H9 (cell line): ENCODE measurements around the gene PIGW. TPM values are rescaled to one million over a fixed set of nuclear protein-coding genes. Genes with fewer than 3 reads are reported as not detected.

Experiments used
- DNase-seq: peaks from one replicate; pipeline ENCODE4 v3.0.0-alpha.2; 2017
- H2AFZ ChIP-seq: one replicate; pipeline ENCODE4 v1.6.1; 2013; ENCODE audit warnings: mild to moderate bottlenecking, low read length, control low read depth, moderate library complexity
- H2AK5ac ChIP-seq: 2 replicates; pipeline ENCODE4 v1.6.1; 2013; ENCODE audit warnings: low read length, control low read depth, mixed read lengths; ENCODE audit not compliant: insufficient read length
- H2BK120ac ChIP-seq: one replicate; pipeline ENCODE4 v1.6.1; 2013; ENCODE audit warnings: low read depth, mild to moderate bottlenecking, low read length, control low read depth, inconsistent platforms; ENCODE audit not compliant: poor library complexity, severe bottlenecking
- H2BK12ac ChIP-seq: 2 replicates; pipeline ENCODE4 v1.6.1; 2013; ENCODE audit warnings: low read length, control low read depth, mixed read lengths, low read depth; ENCODE audit not compliant: insufficient read length
- H2BK15ac ChIP-seq: 2 replicates; pipeline ENCODE4 v1.6.1; 2013; ENCODE audit warnings: low read depth, low read length, control low read depth
- H2BK20ac ChIP-seq: one replicate; pipeline ENCODE4 v1.6.1; 2013; ENCODE audit warnings: low read depth, mild to moderate bottlenecking, low read length, control low read depth, inconsistent platforms; ENCODE audit not compliant: poor library complexity, severe bottlenecking
- H2BK5ac ChIP-seq: 2 replicates; pipeline ENCODE4 v1.6.1; 2013; ENCODE audit warnings: low read length, control low read depth, mixed read lengths; ENCODE audit not compliant: insufficient read length
- H3K14ac ChIP-seq: 2 replicates; pipeline ENCODE4 v1.6.1; 2013; ENCODE audit warnings: low read length, control low read depth; ENCODE audit not compliant: insufficient read depth
- H3K18ac ChIP-seq: 2 replicates; pipeline ENCODE4 v1.6.1; 2013; ENCODE audit warnings: low read depth, mild to moderate bottlenecking, mixed read lengths, low read length, control low read depth; ENCODE audit not compliant: insufficient read length
- H3K23ac ChIP-seq: 2 replicates; pipeline ENCODE4 v1.6.1; 2013; ENCODE audit warnings: low read length, control low read depth, mixed read lengths, low read depth; ENCODE audit not compliant: insufficient read length
- H3K23me2 ChIP-seq: 2 replicates; pipeline ENCODE4 v1.6.1; 2013; ENCODE audit warnings: low read depth, mild to moderate bottlenecking, mixed read lengths, low read length, control low read depth; ENCODE audit not compliant: insufficient read length, poor library complexity, severe bottlenecking
- H3K27ac ChIP-seq: 2 replicates; pipeline ENCODE4 v1.5.1; 2013; ENCODE audit warnings: low read length, control low read depth, mixed read lengths, low read depth; ENCODE audit not compliant: insufficient read length
- H3K27me3 ChIP-seq: 2 replicates; pipeline ENCODE4 v1.6.1; 2013; ENCODE audit warnings: low read length, control low read depth, inconsistent platforms; ENCODE audit not compliant: insufficient read depth
- H3K4ac ChIP-seq: 2 replicates; pipeline ENCODE4 v1.6.1; 2013; ENCODE audit warnings: low read depth, mild to moderate bottlenecking, control low read depth, inconsistent platforms, low read length, moderate library complexity
- H3K4me1 ChIP-seq: 2 replicates; pipeline ENCODE4 v1.6.1; 2013; ENCODE audit warnings: low read length, control low read depth, inconsistent platforms; ENCODE audit not compliant: insufficient read depth
- H3K4me2 ChIP-seq: 2 replicates; pipeline ENCODE4 v1.6.1; 2013; ENCODE audit warnings: low read length, control low read depth, mixed read lengths; ENCODE audit not compliant: insufficient read length, insufficient read depth
- H3K56ac ChIP-seq: 2 replicates; pipeline ENCODE4 v1.6.1; 2013; ENCODE audit warnings: low read depth, mild to moderate bottlenecking, mixed read lengths, low read length, control low read depth; ENCODE audit not compliant: insufficient read length
- H3K79me1 ChIP-seq: 2 replicates; pipeline ENCODE4 v1.6.1; 2013; ENCODE audit warnings: low read depth, mild to moderate bottlenecking, moderate library complexity, low read length, control low read depth, inconsistent platforms; ENCODE audit not compliant: insufficient read depth, poor library complexity, severe bottlenecking
- H3K79me2 ChIP-seq: 2 replicates; pipeline ENCODE4 v1.6.1; 2013; ENCODE audit warnings: low read length, control low read depth, inconsistent platforms; ENCODE audit not compliant: insufficient read depth
- H3K9ac ChIP-seq: 2 replicates; pipeline ENCODE4 v1.6.1; 2013; ENCODE audit warnings: low read length, control low read depth, mixed read lengths; ENCODE audit not compliant: insufficient read length; ENCODE audit errors: extremely low read depth
- H3K9me3 ChIP-seq: one replicate; pipeline ENCODE4 v1.6.1; 2013; ENCODE audit warnings: low read depth, low read length, inconsistent platforms; ENCODE audit not compliant: control insufficient read depth
- H3T11ph ChIP-seq: one replicate; pipeline ENCODE4 v1.6.1; 2013; ENCODE audit warnings: mild to moderate bottlenecking, low read length, control low read depth, inconsistent platforms
- H4K20me1 ChIP-seq: one replicate; pipeline ENCODE4 v1.6.1; 2013; ENCODE audit not compliant: control insufficient read depth, insufficient read length, insufficient read depth
- H4K5ac ChIP-seq: 2 replicates; pipeline ENCODE4 v1.6.1; 2013; ENCODE audit warnings: low read depth, mild to moderate bottlenecking, mixed read lengths, low read length, control low read depth; ENCODE audit not compliant: insufficient read length
- H4K8ac ChIP-seq: replicated peaks from 2 replicates; pipeline ENCODE4 v1.6.1; 2013; ENCODE audit warnings: low read length, control low read depth, mixed read lengths, low read depth; ENCODE audit not compliant: insufficient read length
- H4K91ac ChIP-seq: 2 replicates; pipeline ENCODE4 v1.6.1; 2013; ENCODE audit warnings: low read depth, mild to moderate bottlenecking, moderate library complexity, mixed read lengths, low read length, control low read depth; ENCODE audit not compliant: insufficient read length
- H3K27ac Mint-ChIP-seq, 3 experiments: 2 replicates in 2 of 3; 3 replicates in 1 of 3; pipeline ENCODE4 v1.8.0; 2020 to 2021; ENCODE audit warnings: mixed read lengths in 3 of 3, mild to moderate bottlenecking in 1 of 3, moderate library complexity in 1 of 3
- H3K27me3 Mint-ChIP-seq: 2 replicates; pipeline ENCODE4 v1.8.0; 2021; ENCODE audit warnings: low read depth, mild to moderate bottlenecking, moderate library complexity, mixed read lengths
- H3K36me3 Mint-ChIP-seq, 3 experiments: 2 replicates in 2 of 3; 3 replicates in 1 of 3; pipeline ENCODE4 v1.8.0; 2020 to 2021; ENCODE audit warnings: low read depth in 3 of 3, mixed read lengths in 3 of 3; ENCODE audit not compliant: insufficient read depth in 1 of 3
- H3K4me1 Mint-ChIP-seq, 2 experiments: 2 replicates each; pipeline ENCODE4 v1.8.0; 2020; ENCODE audit warnings: mixed read lengths in 2 of 2
- H3K4me3 Mint-ChIP-seq, 2 experiments: 2 replicates in 1 of 2; 3 replicates in 1 of 2; pipeline ENCODE4 v1.8.0; 2020 to 2021; ENCODE audit warnings: mild to moderate bottlenecking in 2 of 2, mixed read lengths in 2 of 2, moderate library complexity in 1 of 2
- H3K9me3 Mint-ChIP-seq, 2 experiments: 2 replicates in 1 of 2; 3 replicates in 1 of 2; pipeline ENCODE4 v1.8.0; 2020; ENCODE audit warnings: mild to moderate bottlenecking in 2 of 2, mixed read lengths in 2 of 2, moderate library complexity in 1 of 2
- CTCF ChIP-seq: fragments of 200-600 bp; sonication (generic); conservative IDR thresholded peaks from 3 replicates; pipeline ENCODE4 v1.8.0; 2021; ENCODE audit warnings: antibody characterized with exemption, mild to moderate bottlenecking
- WGBS: extraction: QIAGEN DNeasy Blood & Tissue Kit; methylation state at CpG from one replicate; pipeline ENCODE4 v1.1.7; 2013; ENCODE audit warnings: missing lambda C conversion rate, low lambda C conversion rate, mixed read lengths; ENCODE audit not compliant: insufficient read length; ENCODE audit errors: extremely low coverage; 5-methylcytosine and 5-hydroxymethylcytosine counted together
- total RNA-seq: library from RNA; stranded (reverse); gene quantifications from 2 replicates; pipeline ENCODE4 v1.2.1, GENCODE V29; 2021

PIGW gene
- total RNA-seq, 1 experiment from 2014 or later = 26.2 TPM

GRCh38 chr17:36486204-36487194 is 48.3 kb upstream of the PIGW start, which contains the start of gene ZNHIT3:
Gene ZNHIT3 (plus strand): TSS chr17:36486681. CDS start chr17:36486700, 19 bp downstream.
- H3K79me1 ChIP-seq = no peaks in the 10 kb centered on the region
- H3K23me2 ChIP-seq = peaks cover 4% of the 10 kb centered on the region
- H4K8ac ChIP-seq = no peak within 1 kb of the TSS
- Mint-ChIP-seq H3K9me3 (peaks cover 6 to 7% of the 10 kb centered on the region in 2 experiments; a peak in 4 of 5 replicates), H3K27ac (peak within 1 kb of the TSS; percentile 96 to 99 (median 98)), H3K36me3 (peaks cover 5 to 22% (median 19%) of the 10 kb centered on the region in 3 experiments), H3K27me3 (peaks cover 34% of the 10 kb centered on the region), H3K4me1 (peaks cover 19 to 28% of the 10 kb centered on the region in 2 experiments), H3K4me3 (peak within 1 kb of the TSS; percentile 99 to 100)
- peak within 1 kb of the TSS; percentile 0 for H2AFZ ChIP-seq
- no peak within 1 kb of the TSS for H3K23ac ChIP-seq
- peak; percentile 96 for DNase-seq
- H2BK120ac ChIP-seq = no peak within 1 kb of the TSS
- no peak within 1 kb of the TSS for H3K56ac ChIP-seq
- no peak within 1 kb of the TSS for H2BK15ac ChIP-seq
- no CpG with 5 or more reads among the region's 73 CpGs for WGBS
- no peak within 1 kb of the TSS for H2AK5ac ChIP-seq
- peaks cover 9% of the 10 kb centered on the region; the same call in 1 of the 2 replicates for H3K27me3 ChIP-seq
- no peak for TF ChIP-seq CTCF
- H2BK12ac ChIP-seq = no peak within 1 kb of the TSS
- H3K14ac ChIP-seq = no peak within 1 kb of the TSS; the same call in 1 of the 2 replicates
- no peak within 1 kb of the TSS for H3T11ph ChIP-seq
- H2BK20ac ChIP-seq = no peak within 1 kb of the TSS
- no peaks in the 10 kb centered on the region; the same call in 1 of the 2 replicates for H3K79me2 ChIP-seq
- no peak within 1 kb of the TSS for H3K18ac ChIP-seq
- H3K4ac ChIP-seq = no peak within 1 kb of the TSS
- H2BK5ac ChIP-seq = no peak within 1 kb of the TSS
- H3K27ac ChIP-seq = no peak within 1 kb of the TSS
- no peaks in the 10 kb centered on the region for H3K4me1 ChIP-seq
- peak within 1 kb of the TSS; percentile 87 for H3K4me2 ChIP-seq
- no peak within 1 kb of the TSS for H4K5ac ChIP-seq
- H4K91ac ChIP-seq = no peak within 1 kb of the TSS
- no peaks in the 10 kb centered on the region for H4K20me1 ChIP-seq
- peak within 1 kb of the TSS; percentile 87 for H3K9ac ChIP-seq
- H3K9me3 ChIP-seq = no peaks in the 10 kb centered on the region
